ENCODE measurements around the gene GNA14. TPM values are rescaled to one million over a fixed set of nuclear protein-coding genes. Genes with fewer than 3 reads are reported as not detected.

The GNA14 gene
- total and polyA plus RNA-seq, 2 donors (not counting 3 experiments of a cell fraction or from before 2014, with no cell fraction given) = 2.1 to 3.3 TPM

GRCh38 chr9:77423841-77424240 lies 224.3 kb downstream of the GNA14 start:
- no peak overlapping the region for H3K9ac ChIP-seq (replicated peaks; ENCODE audit: extremely low read depth, insufficient read depth, low read length)
- no TSS peak for BruUV-seq (replicated peaks)
- no peaks in the 10 kb centered on the region for H4K20me1 ChIP-seq (replicated peaks; ENCODE audit: control insufficient read depth, extremely low read depth, insufficient read depth, low read length)
- peaks cover 0 to 2% of the 10 kb centered on the region in 2 experiments for H3K36me3 ChIP-seq (ENCODE audit: control insufficient read depth in 2 of 2, extremely low read depth in 1 of 2, insufficient read depth in 2 of 2, low read length in 2 of 2)
- no peak for DNase-seq (ENCODE audit: low read depth, low spot score)
- POLR2A ChIA-PET = no interaction called here
- no peak for TF ChIP-seq CTCF (IDR thresholded peaks at IDR 0.05; ENCODE audit: extremely low read depth in 1 of 2, insufficient read depth in 1 of 2, low read depth in 1 of 2, low read length in 2 of 2)
- no peak for TF ChIP-seq MYC (IDR thresholded peaks at IDR 0.05; ENCODE audit: low read depth, low read length)
- TF ChIP-seq GATA2 (IDR thresholded peaks at IDR 0.05; ENCODE audit: insufficient read depth, insufficient read length, low read depth, low read length) = no peak
- TF ChIP-seq JUN (IDR thresholded peaks at IDR 0.05; ENCODE audit: borderline replicate concordance, insufficient read depth, insufficient read length, low read depth) = no peak
- TF ChIP-seq, protein P1, sequence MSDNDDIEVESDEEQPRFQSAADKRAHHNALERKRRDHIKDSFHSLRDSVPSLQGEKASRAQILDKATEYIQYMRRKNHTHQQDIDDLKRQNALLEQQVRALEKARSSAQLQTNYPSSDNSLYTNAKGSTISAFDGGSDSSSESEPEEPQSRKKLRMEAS (IDR thresholded peaks at IDR 0.05; ENCODE audit: insufficient read depth, insufficient read length) = no peak
- TF ChIP-seq POLR2AphosphoS5 (IDR thresholded peaks at IDR 0.05; ENCODE audit: insufficient read depth, low read depth, low read length) = no peak
- H3K4me3 ChIP-seq (replicated peaks in 1 of 3; ENCODE audit: insufficient read depth in 1 of 3, low read depth in 1 of 3, low read length in 3 of 3) = no peak overlapping the region
- H3K79me2 ChIP-seq (ENCODE audit: control insufficient read depth, insufficient read depth, low read length) = no peaks in the 10 kb centered on the region
- FAIRE-seq = no peak
- peaks cover 43% of the 10 kb centered on the region for H3K4me1 ChIP-seq (ENCODE audit: control insufficient read depth, extremely low read depth, insufficient read depth, low read length)
- no peaks in the 10 kb centered on the region for H3K9me1 ChIP-seq (replicated peaks; ENCODE audit: control insufficient read depth, extremely low read depth, insufficient read depth, low read length)
- dilution Hi-C loops (cut with MboI; ENCODE audit: extremely low pct_ligation_motif_present, low sequenced_read_pairs) (no loop called here), intact Hi-C loops (cut with micrococcal nuclease) (loop anchor here (5.0 kb wide), 2 partner anchors 247 to 283 kb away; partner anchors contain the start of gene VPS13A)
- CTCF ChIA-PET = interaction anchor here (4.8 kb wide), 1 partner anchor 10 kb away, joined by 36 read pairs; no protein-coding TSS in a partner anchor
- H2AFZ ChIP-seq (ENCODE audit: low read depth, low read length) = no peak overlapping the region
- H3K27me3 ChIP-seq (ENCODE audit: control insufficient read depth in 2 of 2, insufficient read depth in 2 of 2, low read length in 2 of 2) = no peaks in the 10 kb centered on the region
- H3K4me2 ChIP-seq (ENCODE audit: insufficient read depth, low read length) = no peak overlapping the region
- H3K9me3 ChIP-seq (replicated peaks; ENCODE audit: control insufficient read depth, insufficient read depth, low read length) = no peaks in the 10 kb centered on the region
- H3K27ac ChIP-seq (ENCODE audit: insufficient read depth, low read depth, low read length) = no peak overlapping the region
